HG03097 (cell line): ENCODE measurements around the gene USP27X.

Experiments used
- ATAC-seq: cut with Tn5 transposase; IDR thresholded peaks from one replicate; pipeline ENCODE4 v1.9.1; 2021; ENCODE audit not compliant: unreplicated experiment, low FRiP score

The USP27X gene

GRCh38 chrX:49878834-49879655 lies at the start of gene USP27X:
TSS of gene USP27X (plus strand) at chrX:49879484. CDS start at chrX:49880308, 824 bp downstream.
- peak; percentile 75 for ATAC-seq

GRCh38 chrX:49838374-49838773 lies 40.9 kb upstream of the USP27X start:
- ATAC-seq: no peak

- ATAC-seq: no peak
Observed at GRCh38 chrX:49840679-49841078, 38.6 kb upstream of the USP27X start.

GRCh38 chrX:49842621-49843020 lies 36.7 kb upstream of the USP27X start:
- ATAC-seq: no peak

GRCh38 chrX:49844611-49845010 lies 34.7 kb upstream of the USP27X start:
- ATAC-seq: no peak

- no peak for ATAC-seq
Observed at GRCh38 chrX:49845701-49846403, 33.4 kb upstream of the USP27X start.

GRCh38 chrX:49846522-49846921 lies 32.8 kb upstream of the USP27X start:
- ATAC-seq: no peak

- no peak for ATAC-seq
Observed at GRCh38 chrX:49848275-49848674, 31.0 kb upstream of the USP27X start.

GRCh38 chrX:49850028-49850427 lies 29.3 kb upstream of the USP27X start:
- no peak for ATAC-seq

GRCh38 chrX:49853661-49854060 lies 25.6 kb upstream of the USP27X start:
- no peak for ATAC-seq

- ATAC-seq: no peak
Observed at GRCh38 chrX:49856819-49857218, 22.5 kb upstream of the USP27X start.

GRCh38 chrX:49858341-49858740 lies 20.9 kb upstream of the USP27X start:
- ATAC-seq: no peak

- no peak for ATAC-seq
Observed at GRCh38 chrX:49859491-49859890, 19.8 kb upstream of the USP27X start.

GRCh38 chrX:49860867-49861535 lies 18.3 kb upstream of the USP27X start:
- ATAC-seq: no peak

GRCh38 chrX:49862093-49862492 lies 17.2 kb upstream of the USP27X start:
- ATAC-seq: no peak

GRCh38 chrX:49868739-49869138 lies 10.5 kb upstream of the USP27X start:
- no peak for ATAC-seq

- ATAC-seq: no peak
Observed at GRCh38 chrX:49876750-49877149, 2.5 kb upstream of the USP27X start.

GRCh38 chrX:49877397-49878101 lies 1.7 kb upstream of the USP27X start:
- ATAC-seq: no peak

- no peak for ATAC-seq
Observed at GRCh38 chrX:49878128-49878833, 1.0 kb upstream of the USP27X start.

GRCh38 chrX:49879656-49880277 lies 483 bp downstream of the USP27X start:
- peak; percentile 6 for ATAC-seq
